H9 (cell line): ENCODE measurements around the gene NPAS3. TPM values are rescaled to one million over a fixed set of nuclear protein-coding genes. Genes with fewer than 3 reads are reported as not detected.
A peak's percentile ranks its signal among the peaks of the same experiment; 100 is the strongest.

ENCODE experiments used
- DNase-seq: peaks from one replicate; pipeline ENCODE4 v3.0.0-alpha.2; 2017
- H2AFZ ChIP-seq: one replicate; pipeline ENCODE4 v1.6.1; 2013; ENCODE audit warnings: mild to moderate bottlenecking, low read length, control low read depth, moderate library complexity
- H2AK5ac ChIP-seq: 2 replicates; pipeline ENCODE4 v1.6.1; 2013; ENCODE audit warnings: low read length, control low read depth, mixed read lengths; ENCODE audit not compliant: insufficient read length
- H2BK120ac ChIP-seq: one replicate; pipeline ENCODE4 v1.6.1; 2013; ENCODE audit warnings: low read depth, mild to moderate bottlenecking, low read length, control low read depth, inconsistent platforms; ENCODE audit not compliant: poor library complexity, severe bottlenecking
- H2BK12ac ChIP-seq: 2 replicates; pipeline ENCODE4 v1.6.1; 2013; ENCODE audit warnings: low read length, control low read depth, mixed read lengths, low read depth; ENCODE audit not compliant: insufficient read length
- H2BK15ac ChIP-seq: 2 replicates; pipeline ENCODE4 v1.6.1; 2013; ENCODE audit warnings: low read depth, low read length, control low read depth
- H2BK20ac ChIP-seq: one replicate; pipeline ENCODE4 v1.6.1; 2013; ENCODE audit warnings: low read depth, mild to moderate bottlenecking, low read length, control low read depth, inconsistent platforms; ENCODE audit not compliant: poor library complexity, severe bottlenecking
- H2BK5ac ChIP-seq: 2 replicates; pipeline ENCODE4 v1.6.1; 2013; ENCODE audit warnings: low read length, control low read depth, mixed read lengths; ENCODE audit not compliant: insufficient read length
- H3K14ac ChIP-seq: 2 replicates; pipeline ENCODE4 v1.6.1; 2013; ENCODE audit warnings: low read length, control low read depth; ENCODE audit not compliant: insufficient read depth
- H3K18ac ChIP-seq: 2 replicates; pipeline ENCODE4 v1.6.1; 2013; ENCODE audit warnings: low read depth, mild to moderate bottlenecking, mixed read lengths, low read length, control low read depth; ENCODE audit not compliant: insufficient read length
- H3K23ac ChIP-seq: 2 replicates; pipeline ENCODE4 v1.6.1; 2013; ENCODE audit warnings: low read length, control low read depth, mixed read lengths, low read depth; ENCODE audit not compliant: insufficient read length
- H3K23me2 ChIP-seq: 2 replicates; pipeline ENCODE4 v1.6.1; 2013; ENCODE audit warnings: low read depth, mild to moderate bottlenecking, mixed read lengths, low read length, control low read depth; ENCODE audit not compliant: insufficient read length, poor library complexity, severe bottlenecking
- H3K27ac ChIP-seq: 2 replicates; pipeline ENCODE4 v1.5.1; 2013; ENCODE audit warnings: low read length, control low read depth, mixed read lengths, low read depth; ENCODE audit not compliant: insufficient read length
- H3K27me3 ChIP-seq: 2 replicates; pipeline ENCODE4 v1.6.1; 2013; ENCODE audit warnings: low read length, control low read depth, inconsistent platforms; ENCODE audit not compliant: insufficient read depth
- H3K4ac ChIP-seq: 2 replicates; pipeline ENCODE4 v1.6.1; 2013; ENCODE audit warnings: low read depth, mild to moderate bottlenecking, control low read depth, inconsistent platforms, low read length, moderate library complexity
- H3K4me1 ChIP-seq: 2 replicates; pipeline ENCODE4 v1.6.1; 2013; ENCODE audit warnings: low read length, control low read depth, inconsistent platforms; ENCODE audit not compliant: insufficient read depth
- H3K4me2 ChIP-seq: 2 replicates; pipeline ENCODE4 v1.6.1; 2013; ENCODE audit warnings: low read length, control low read depth, mixed read lengths; ENCODE audit not compliant: insufficient read length, insufficient read depth
- H3K56ac ChIP-seq: 2 replicates; pipeline ENCODE4 v1.6.1; 2013; ENCODE audit warnings: low read depth, mild to moderate bottlenecking, mixed read lengths, low read length, control low read depth; ENCODE audit not compliant: insufficient read length
- H3K79me1 ChIP-seq: 2 replicates; pipeline ENCODE4 v1.6.1; 2013; ENCODE audit warnings: low read depth, mild to moderate bottlenecking, moderate library complexity, low read length, control low read depth, inconsistent platforms; ENCODE audit not compliant: insufficient read depth, poor library complexity, severe bottlenecking
- H3K79me2 ChIP-seq: 2 replicates; pipeline ENCODE4 v1.6.1; 2013; ENCODE audit warnings: low read length, control low read depth, inconsistent platforms; ENCODE audit not compliant: insufficient read depth
- H3K9ac ChIP-seq: 2 replicates; pipeline ENCODE4 v1.6.1; 2013; ENCODE audit warnings: low read length, control low read depth, mixed read lengths; ENCODE audit not compliant: insufficient read length; ENCODE audit errors: extremely low read depth
- H3K9me3 ChIP-seq: one replicate; pipeline ENCODE4 v1.6.1; 2013; ENCODE audit warnings: low read depth, low read length, inconsistent platforms; ENCODE audit not compliant: control insufficient read depth
- H3T11ph ChIP-seq: one replicate; pipeline ENCODE4 v1.6.1; 2013; ENCODE audit warnings: mild to moderate bottlenecking, low read length, control low read depth, inconsistent platforms
- H4K20me1 ChIP-seq: one replicate; pipeline ENCODE4 v1.6.1; 2013; ENCODE audit not compliant: control insufficient read depth, insufficient read length, insufficient read depth
- H4K5ac ChIP-seq: 2 replicates; pipeline ENCODE4 v1.6.1; 2013; ENCODE audit warnings: low read depth, mild to moderate bottlenecking, mixed read lengths, low read length, control low read depth; ENCODE audit not compliant: insufficient read length
- H4K8ac ChIP-seq: replicated peaks from 2 replicates; pipeline ENCODE4 v1.6.1; 2013; ENCODE audit warnings: low read length, control low read depth, mixed read lengths, low read depth; ENCODE audit not compliant: insufficient read length
- H4K91ac ChIP-seq: 2 replicates; pipeline ENCODE4 v1.6.1; 2013; ENCODE audit warnings: low read depth, mild to moderate bottlenecking, moderate library complexity, mixed read lengths, low read length, control low read depth; ENCODE audit not compliant: insufficient read length
- H3K27ac Mint-ChIP-seq, 3 experiments: 2 replicates in 2 of 3; 3 replicates in 1 of 3; pipeline ENCODE4 v1.8.0; 2020 to 2021; ENCODE audit warnings: mixed read lengths in 3 of 3, mild to moderate bottlenecking in 1 of 3, moderate library complexity in 1 of 3
- H3K27me3 Mint-ChIP-seq: 2 replicates; pipeline ENCODE4 v1.8.0; 2021; ENCODE audit warnings: low read depth, mild to moderate bottlenecking, moderate library complexity, mixed read lengths
- H3K36me3 Mint-ChIP-seq, 3 experiments: 2 replicates in 2 of 3; 3 replicates in 1 of 3; pipeline ENCODE4 v1.8.0; 2020 to 2021; ENCODE audit warnings: low read depth in 3 of 3, mixed read lengths in 3 of 3; ENCODE audit not compliant: insufficient read depth in 1 of 3
- H3K4me1 Mint-ChIP-seq, 2 experiments: 2 replicates each; pipeline ENCODE4 v1.8.0; 2020; ENCODE audit warnings: mixed read lengths in 2 of 2
- H3K4me3 Mint-ChIP-seq, 2 experiments: 2 replicates in 1 of 2; 3 replicates in 1 of 2; pipeline ENCODE4 v1.8.0; 2020 to 2021; ENCODE audit warnings: mild to moderate bottlenecking in 2 of 2, mixed read lengths in 2 of 2, moderate library complexity in 1 of 2
- H3K9me3 Mint-ChIP-seq, 2 experiments: 2 replicates in 1 of 2; 3 replicates in 1 of 2; pipeline ENCODE4 v1.8.0; 2020; ENCODE audit warnings: mild to moderate bottlenecking in 2 of 2, mixed read lengths in 2 of 2, moderate library complexity in 1 of 2
- CTCF ChIP-seq: fragments of 200-600 bp; sonication (generic); conservative IDR thresholded peaks from 3 replicates; pipeline ENCODE4 v1.8.0; 2021; ENCODE audit warnings: antibody characterized with exemption, mild to moderate bottlenecking
- WGBS: extraction: QIAGEN DNeasy Blood & Tissue Kit; methylation state at CpG from one replicate; pipeline ENCODE4 v1.1.7; 2013; ENCODE audit warnings: missing lambda C conversion rate, low lambda C conversion rate, mixed read lengths; ENCODE audit not compliant: insufficient read length; ENCODE audit errors: extremely low coverage; 5-methylcytosine and 5-hydroxymethylcytosine counted together
- total RNA-seq: library from RNA; stranded (reverse); gene quantifications from 2 replicates; pipeline ENCODE4 v1.2.1, GENCODE V29; 2021

Gene NPAS3
- total RNA-seq, 1 experiment from 2014 or later: 0.17 TPM

GRCh38 chr14:32940711-32941667 lies 2.3 kb downstream of the NPAS3 start:
- Histone ChIP-seq H3K27me3 (peaks cover 17% of the 10 kb centered on the region), H3K9ac (no peak overlapping the region), H3K23ac (no peak overlapping the region), H3K4me2 (peak overlapping the region; percentile 90), H2AK5ac (no peak overlapping the region), H4K8ac (no peak overlapping the region), H4K91ac (no peak overlapping the region), H2AFZ (no peak overlapping the region), H2BK20ac (no peak overlapping the region), H3K27ac (no peak overlapping the region), H3K79me1 (no peaks in the 10 kb centered on the region), H2BK12ac (no peak overlapping the region), H3K79me2 (no peaks in the 10 kb centered on the region), H3K56ac (no peak overlapping the region), H3K18ac (no peak overlapping the region), H3K23me2 (peaks cover 14% of the 10 kb centered on the region), H3K4me1 (no peaks in the 10 kb centered on the region; the same call in 1 of the 2 replicates), H2BK120ac (no peak overlapping the region), H2BK15ac (no peak overlapping the region), H3K4ac (no peak overlapping the region), H4K5ac (no peak overlapping the region), H3T11ph (no peak overlapping the region), H3K9me3 (no peaks in the 10 kb centered on the region), H4K20me1 (no peaks in the 10 kb centered on the region), H2BK5ac (no peak overlapping the region), H3K14ac (no peak overlapping the region)
- Mint-ChIP-seq H3K4me1 (peaks cover 22 to 24% of the 10 kb centered on the region in 2 experiments), H3K4me3 (0 out of 5 replicates have a peak overlapping the region, but pooled peaks of 1 of the 2 experiments have one; percentile 92), H3K36me3 (no peaks in the 10 kb centered on the region; a peak in 1 of 7 replicates), H3K27ac (no peak overlapping the region), H3K27me3 (peaks cover 48% of the 10 kb centered on the region), H3K9me3 (no peaks in the 10 kb centered on the region)
- no peak for DNase-seq
- no CpG with 5 or more reads among the region's 7 CpGs for WGBS
- TF ChIP-seq CTCF: no peak
